DND-41 (cell line): ENCODE measurements around the gene OARD1.
A peak's percentile ranks its signal among the peaks of the same experiment; 100 is the strongest.

Source experiments
- ATAC-seq: fragments of 200-7000 bp; cut with Tn5 transposase; 3 replicates; pipeline ENCODE4 v1.9.1; 2021; ENCODE audit warnings: low read depth; ENCODE audit not compliant: insufficient read depth
- DNase-seq: peaks from one replicate; pipeline ENCODE4 v3.0.0-alpha.2; 2020
- H2AFZ ChIP-seq: 2 replicates; pipeline ENCODE4 v1.6.0; 2012; ENCODE audit warnings: low read depth, low read length
- H3K27ac ChIP-seq: 2 replicates; pipeline ENCODE4 v1.5.1; 2012; ENCODE audit warnings: low read length, inconsistent platforms
- H3K27me3 ChIP-seq: fragments of 200-600 bp; sonication (generic); 2 replicates; pipeline ENCODE4 v1.6.0; 2012; ENCODE audit warnings: low read length, mild to moderate bottlenecking, inconsistent platforms; ENCODE audit not compliant: insufficient read depth, poor library complexity
- H3K36me3 ChIP-seq: 2 replicates; pipeline ENCODE4 v1.5.1; 2012; ENCODE audit warnings: low read length, inconsistent platforms; ENCODE audit not compliant: insufficient read depth
- H3K4me1 ChIP-seq: 2 replicates; pipeline ENCODE4 v1.5.1; 2012; ENCODE audit warnings: mild to moderate bottlenecking, low read length; ENCODE audit not compliant: insufficient read depth
- H3K4me2 ChIP-seq: 2 replicates; pipeline ENCODE4 v1.6.0; 2012; ENCODE audit warnings: mild to moderate bottlenecking, moderate library complexity, low read length, inconsistent platforms; ENCODE audit not compliant: insufficient read depth
- H3K4me3 ChIP-seq, 2 experiments: fragments of 200-600 bp in 1 of 2; shearing (Covaris generic) in 1 of 2; 2 replicates each; pipeline ENCODE4 v1.5.1; 2012 to 2016; ENCODE audit warnings: inconsistent platforms in 2 of 2, low read length in 2 of 2, mild to moderate bottlenecking in 2 of 2, low read depth in 1 of 2, moderate library complexity in 1 of 2
- H3K79me2 ChIP-seq: 2 replicates; pipeline ENCODE4 v1.6.0; 2012; ENCODE audit warnings: low read length, inconsistent platforms; ENCODE audit not compliant: insufficient read depth
- H3K9ac ChIP-seq: 2 replicates; pipeline ENCODE4 v1.6.0; 2012; ENCODE audit warnings: low read depth, mild to moderate bottlenecking, inconsistent platforms, low read length, moderate library complexity
- H3K9me3 ChIP-seq: 2 replicates; pipeline ENCODE4 v1.5.1; 2012; ENCODE audit warnings: low read length, moderate library complexity, mild to moderate bottlenecking, inconsistent platforms; ENCODE audit not compliant: insufficient read depth, severe bottlenecking
- H4K20me1 ChIP-seq: 2 replicates; pipeline ENCODE4 v1.6.0; 2012; ENCODE audit warnings: low read length; ENCODE audit not compliant: insufficient read depth
- CTCF ChIP-seq: IDR thresholded peaks from 2 replicates; pipeline ENCODE4 v1.5.1; 2012; ENCODE audit warnings: borderline replicate concordance, low read length, moderate library complexity, mild to moderate bottlenecking; ENCODE audit not compliant: poor library complexity, severe bottlenecking; ENCODE audit errors: extremely low read depth
- EZH2 ChIP-seq: IDR thresholded peaks from 3 replicates; pipeline ENCODE4 v1.6.1; 2012; ENCODE audit warnings: borderline replicate concordance, low read depth, mild to moderate bottlenecking, moderate library complexity, low read length, inconsistent platforms; ENCODE audit not compliant: severe bottlenecking

OARD1 gene

GRCh38 chr6:41072836-41073202, 663 bp upstream of the OARD1 start, which contains the start of gene NFYA:
Gene NFYA (plus strand): TSS chr6:41072974. CDS start chr6:41079090, 6,116 bp downstream.
- peak within 1 kb of the TSS; percentile 78 for H2AFZ ChIP-seq
- H3K4me1 ChIP-seq = peaks cover 49% of the 10 kb centered on the region
- peak within 1 kb of the TSS; percentile 69 to 91 for H3K4me3 ChIP-seq
- peaks cover 61% of the 10 kb centered on the region for H3K79me2 ChIP-seq
- H3K9ac ChIP-seq = peak within 1 kb of the TSS; percentile 100
- ATAC-seq = peak; percentile 74
- DNase-seq = peak; percentile 100
- H3K27me3 ChIP-seq = no peaks in the 10 kb centered on the region
- peaks cover 32% of the 10 kb centered on the region for H4K20me1 ChIP-seq
- no peak for TF ChIP-seq EZH2
- no peak for TF ChIP-seq CTCF
- peak within 1 kb of the TSS; percentile 90 for H3K4me2 ChIP-seq
- peaks cover 59% of the 10 kb centered on the region for H3K36me3 ChIP-seq
- H3K9me3 ChIP-seq = no peaks in the 10 kb centered on the region
- H3K27ac ChIP-seq = peak within 1 kb of the TSS; percentile 89

GRCh38 chr6:41071501-41071922, 644 bp downstream of the OARD1 start:
- Histone ChIP-seq H3K9me3 (no peaks in the 10 kb centered on the region), H4K20me1 (peaks cover 27% of the 10 kb centered on the region), H3K27me3 (no peaks in the 10 kb centered on the region), H3K79me2 (peaks cover 48% of the 10 kb centered on the region), H3K27ac (peak overlapping the region; percentile 89), H3K4me2 (peak overlapping the region; percentile 69), H3K4me3 (peak overlapping the region; percentile 59 to 69), H3K4me1 (peaks cover 45% of the 10 kb centered on the region), H3K9ac (peak overlapping the region; percentile 100), H2AFZ (peak overlapping the region; percentile 78), H3K36me3 (peaks cover 63% of the 10 kb centered on the region)
- no peak for DNase-seq
- ATAC-seq = no peak
- no peak for TF ChIP-seq CTCF
- no peak for TF ChIP-seq EZH2

GRCh38 chr6:41066867-41067304, 5.3 kb downstream of the OARD1 start:
- Histone ChIP-seq H3K9ac (no peak overlapping the region), H3K36me3 (peaks cover 69% of the 10 kb centered on the region), H3K9me3 (no peaks in the 10 kb centered on the region), H4K20me1 (no peaks in the 10 kb centered on the region), H2AFZ (no peak overlapping the region), H3K4me1 (peaks cover 16% of the 10 kb centered on the region), H3K27me3 (no peaks in the 10 kb centered on the region), H3K4me3 (no peak overlapping the region), H3K4me2 (no peak overlapping the region), H3K27ac (no peak overlapping the region; the same call in 1 of the 2 replicates), H3K79me2 (peaks cover 15% of the 10 kb centered on the region)
- no peak for TF ChIP-seq EZH2
- TF ChIP-seq CTCF = peak; percentile 90
- ATAC-seq (no peak), DNase-seq (peak; percentile 71)
